T-helper 22 cell (primary cell): ENCODE results near the gene POR.

ENCODE experiments used
- DNase-seq: peaks from one replicate; pipeline ENCODE4 v3.0.0-alpha.2; 2020; ENCODE audit warnings: low read depth

Gene POR

GRCh38 chr7:75916685-75917634 lies 2.0 kb downstream of the POR start:
- no peak for DNase-seq

- DNase-seq: no peak
Measured at GRCh38 chr7:75920431-75921161, 5.6 kb downstream of the POR start.

- DNase-seq: no peak
Measured at GRCh38 chr7:75921479-75921878, 6.5 kb downstream of the POR start.

GRCh38 chr7:75922966-75923603 lies 8.1 kb downstream of the POR start:
- no peak for DNase-seq

- DNase-seq: no peak
Measured at GRCh38 chr7:75924256-75924655, 9.3 kb downstream of the POR start.

GRCh38 chr7:75924889-75925288 lies 9.9 kb downstream of the POR start:
- no peak for DNase-seq

GRCh38 chr7:75925717-75926435 lies 10.9 kb downstream of the POR start:
- DNase-seq: no peak

- no peak for DNase-seq
Measured at GRCh38 chr7:75928568-75928914, 13.6 kb downstream of the POR start.

- DNase-seq: no peak
Measured at GRCh38 chr7:75931680-75932079, 16.7 kb downstream of the POR start.

- DNase-seq: no peak
Measured at GRCh38 chr7:75937958-75938786, 23.2 kb downstream of the POR start.

- DNase-seq: no peak
Measured at GRCh38 chr7:75938921-75939320, 24.0 kb downstream of the POR start.

GRCh38 chr7:75943864-75944263 lies 28.9 kb downstream of the POR start:
- DNase-seq: no peak

- DNase-seq: no peak
Measured at GRCh38 chr7:75944507-75944906, 29.6 kb downstream of the POR start.

GRCh38 chr7:75945297-75946168 lies 30.6 kb downstream of the POR start:
- no peak for DNase-seq

- no peak for DNase-seq
Measured at GRCh38 chr7:75946207-75946855, 31.4 kb downstream of the POR start.

GRCh38 chr7:75948179-75948578 lies 33.2 kb downstream of the POR start:
- no peak for DNase-seq

- DNase-seq: no peak
Measured at GRCh38 chr7:75950111-75950681, 35.2 kb downstream of the POR start.

GRCh38 chr7:75951506-75951905 lies 36.6 kb downstream of the POR start:
- DNase-seq: no peak

GRCh38 chr7:75953431-75953830 lies 38.5 kb downstream of the POR start:
- DNase-seq: no peak
